ENCODE results near the gene HTT-AS.

Gene HTT-AS

GRCh38 chr4:3041192-3042142, 32.9 kb downstream of the HTT-AS start:
- H3K27ac ChIP-seq (replicated peaks; ENCODE audit: low read length), result no peak overlapping the region
- H3K36me3 ChIP-seq (replicated peaks in 1 of 2; ENCODE audit: control insufficient read depth in 2 of 2, insufficient read depth in 2 of 2, low read length in 2 of 2), result no peaks in the 10 kb centered on the region
- H3K4me3 ChIP-seq (ENCODE audit: low read length in 2 of 2), result peak overlapping the region in 1 of 2 donors; percentile 23
- H3K4me1 ChIP-seq (ENCODE audit: control insufficient read depth in 2 of 2, insufficient read depth in 1 of 2, low read depth in 1 of 2, low read length in 2 of 2), result no peaks in the 10 kb centered on the region
- peak overlapping the region; percentile 23 for H4K8ac ChIP-seq (ENCODE audit: low read depth, low read length)
- H3K27me3 ChIP-seq (ENCODE audit: control insufficient read depth in 3 of 3, insufficient read depth in 3 of 3, low read depth in 1 of 3, low read length in 3 of 3), result peaks cover 0 to 14% (median 11%) of the 10 kb centered on the region in 3 experiments
- peak overlapping the region; percentile 70 for H3K18ac ChIP-seq (ENCODE audit: low read length)
- H3K14ac ChIP-seq (ENCODE audit: low read length), result peak overlapping the region; percentile 63
- H2AFZ ChIP-seq (ENCODE audit: low read length), result peak overlapping the region; percentile 71
- no peaks in the 10 kb centered on the region for H3K79me1 ChIP-seq (ENCODE audit: low read depth, low read length)
- no peak overlapping the region for H3K4me2 ChIP-seq (ENCODE audit: insufficient read depth, low read length, poor library complexity, severe bottlenecking)
- no peak overlapping the region for H2BK12ac ChIP-seq (ENCODE audit: low read length)
- peak overlapping the region; percentile 40 for H2AK5ac ChIP-seq (ENCODE audit: low read depth, low read length)
- H3K4ac ChIP-seq (ENCODE audit: low read length), result peak overlapping the region; percentile 13
- WGBS, 2 donors (ENCODE audit: extremely low coverage in 2 of 2, insufficient read length in 2 of 2, insufficient replicate concordance in 1 of 2), result no CpG with 5 or more reads among the region's 57 CpGs
- no peak overlapping the region for H2BK120ac ChIP-seq (ENCODE audit: low read depth, low read length)
- H2BK15ac ChIP-seq (ENCODE audit: low read length), result no peak overlapping the region
- H4K91ac ChIP-seq (ENCODE audit: low read depth, low read length, poor library complexity), result no peak overlapping the region
- peak overlapping the region; percentile 60 for H3K23ac ChIP-seq (ENCODE audit: low read depth, low read length, poor library complexity)
- DNase-seq (ENCODE audit: low spot score), result no peak
- no peak overlapping the region for H3K9ac ChIP-seq (ENCODE audit: low read depth, low read length, poor library complexity)
- peak overlapping the region; percentile 35 for H2BK5ac ChIP-seq (ENCODE audit: low read length)
- no peaks in the 10 kb centered on the region for H3K9me3 ChIP-seq (replicated peaks in 1 of 2; ENCODE audit: control insufficient read depth in 2 of 2, insufficient read depth in 1 of 2, low read depth in 1 of 2, low read length in 2 of 2)

- Histone ChIP-seq H3K18ac (ENCODE audit: low read length) (peak overlapping the region; percentile 78), H2BK120ac (ENCODE audit: low read depth, low read length) (no peak overlapping the region), H2AFZ (ENCODE audit: low read length) (no peak overlapping the region), H3K27me3 (ENCODE audit: control insufficient read depth in 3 of 3, insufficient read depth in 3 of 3, low read depth in 1 of 3, low read length in 3 of 3) (peaks cover 0 to 13% (median 11%) of the 10 kb centered on the region in 3 experiments), H3K79me1 (ENCODE audit: low read depth, low read length) (no peaks in the 10 kb centered on the region), H3K4me3 (ENCODE audit: low read length in 2 of 2) (no peak overlapping the region), H3K14ac (ENCODE audit: low read length) (peak overlapping the region; percentile 12), H4K91ac (ENCODE audit: low read depth, low read length, poor library complexity) (no peak overlapping the region), H3K27ac (replicated peaks; ENCODE audit: low read length) (no peak overlapping the region), H3K9me3 (replicated peaks in 1 of 2; ENCODE audit: control insufficient read depth in 2 of 2, insufficient read depth in 1 of 2, low read depth in 1 of 2, low read length in 2 of 2) (no peaks in the 10 kb centered on the region), H2AK5ac (ENCODE audit: low read depth, low read length) (no peak overlapping the region), H2BK15ac (ENCODE audit: low read length) (no peak overlapping the region), H3K23ac (ENCODE audit: low read depth, low read length, poor library complexity) (no peak overlapping the region), H3K4me1 (ENCODE audit: control insufficient read depth in 2 of 2, insufficient read depth in 1 of 2, low read depth in 1 of 2, low read length in 2 of 2) (no peaks in the 10 kb centered on the region), H2BK5ac (ENCODE audit: low read length) (no peak overlapping the region), H4K8ac (ENCODE audit: low read depth, low read length) (no peak overlapping the region), H3K4me2 (ENCODE audit: insufficient read depth, low read length, poor library complexity, severe bottlenecking) (no peak overlapping the region), H3K4ac (ENCODE audit: low read length) (no peak overlapping the region), H3K9ac (ENCODE audit: low read depth, low read length, poor library complexity) (no peak overlapping the region), H2BK12ac (ENCODE audit: low read length) (no peak overlapping the region), H3K36me3 (replicated peaks in 1 of 2; ENCODE audit: control insufficient read depth in 2 of 2, insufficient read depth in 2 of 2, low read length in 2 of 2) (no peaks in the 10 kb centered on the region)
- no peak for DNase-seq (ENCODE audit: low spot score)
- no CpG with 5 or more reads among the region's 28 CpGs for WGBS, 2 donors (ENCODE audit: extremely low coverage in 2 of 2, insufficient read length in 2 of 2, insufficient replicate concordance in 1 of 2)
These were observed 33.7 kb downstream of the HTT-AS start for GRCh38 chr4:3040452-3041191.

GRCh38 chr4:3039706-3040366, 34.5 kb downstream of the HTT-AS start:
- H3K9me3 ChIP-seq (replicated peaks in 1 of 2; ENCODE audit: control insufficient read depth in 2 of 2, insufficient read depth in 1 of 2, low read depth in 1 of 2, low read length in 2 of 2), result no peaks in the 10 kb centered on the region
- H3K9ac ChIP-seq (ENCODE audit: low read depth, low read length, poor library complexity), result no peak overlapping the region
- no peak overlapping the region for H3K18ac ChIP-seq (ENCODE audit: low read length)
- H3K27me3 ChIP-seq (ENCODE audit: control insufficient read depth in 3 of 3, insufficient read depth in 3 of 3, low read depth in 1 of 3, low read length in 3 of 3), result peaks cover 0 to 11% (median 7%) of the 10 kb centered on the region in 3 experiments
- no peak overlapping the region for H2BK15ac ChIP-seq (ENCODE audit: low read length)
- no peak overlapping the region for H4K91ac ChIP-seq (ENCODE audit: low read depth, low read length, poor library complexity)
- H3K27ac ChIP-seq (replicated peaks; ENCODE audit: low read length), result no peak overlapping the region
- no peak overlapping the region for H2AFZ ChIP-seq (ENCODE audit: low read length)
- H2AK5ac ChIP-seq (ENCODE audit: low read depth, low read length), result no peak overlapping the region
- H4K8ac ChIP-seq (ENCODE audit: low read depth, low read length), result no peak overlapping the region
- no peak overlapping the region for H2BK12ac ChIP-seq (ENCODE audit: low read length)
- no peak overlapping the region for H3K23ac ChIP-seq (ENCODE audit: low read depth, low read length, poor library complexity)
- H3K79me1 ChIP-seq (ENCODE audit: low read depth, low read length), result no peaks in the 10 kb centered on the region
- H2BK5ac ChIP-seq (ENCODE audit: low read length), result no peak overlapping the region
- H3K4me3 ChIP-seq (ENCODE audit: low read length in 2 of 2), result no peak overlapping the region
- no CpG with 5 or more reads among the region's 8 CpGs for WGBS, 2 donors (ENCODE audit: extremely low coverage in 2 of 2, insufficient read length in 2 of 2, insufficient replicate concordance in 1 of 2)
- DNase-seq (ENCODE audit: low spot score), result no peak
- H3K4ac ChIP-seq (ENCODE audit: low read length), result no peak overlapping the region
- H3K14ac ChIP-seq (ENCODE audit: low read length), result no peak overlapping the region
- no peaks in the 10 kb centered on the region for H3K36me3 ChIP-seq (replicated peaks in 1 of 2; ENCODE audit: control insufficient read depth in 2 of 2, insufficient read depth in 2 of 2, low read length in 2 of 2)
- H2BK120ac ChIP-seq (ENCODE audit: low read depth, low read length), result no peak overlapping the region
- no peak overlapping the region for H3K4me2 ChIP-seq (ENCODE audit: insufficient read depth, low read length, poor library complexity, severe bottlenecking)
- no peaks in the 10 kb centered on the region for H3K4me1 ChIP-seq (ENCODE audit: control insufficient read depth in 2 of 2, insufficient read depth in 1 of 2, low read depth in 1 of 2, low read length in 2 of 2)
